HUES64 (cell line): ENCODE measurements around the gene KRT7.

ENCODE experiments used
- H3K27ac ChIP-seq: 2 replicates; pipeline ENCODE4 v1.7.0; 2013; ENCODE audit warnings: low read depth, low read length, inconsistent platforms
- H3K27me3 ChIP-seq: 2 replicates; pipeline ENCODE4 v1.6.1; 2013; ENCODE audit warnings: mild to moderate bottlenecking, low read length; ENCODE audit not compliant: insufficient read depth
- H3K36me3 ChIP-seq: 2 replicates; pipeline ENCODE4 v1.6.1; 2013; ENCODE audit warnings: mild to moderate bottlenecking, low read length; ENCODE audit not compliant: insufficient read depth
- H3K4me1 ChIP-seq: 2 replicates; pipeline ENCODE4 v1.6.1; 2013; ENCODE audit warnings: mild to moderate bottlenecking, low read length, moderate library complexity; ENCODE audit not compliant: insufficient read depth
- H3K4me3 ChIP-seq: 2 replicates; pipeline ENCODE4 v1.5.1; 2013; ENCODE audit warnings: mild to moderate bottlenecking, low read length, moderate library complexity
- H3K9ac ChIP-seq: 2 replicates; pipeline ENCODE4 v1.6.1; 2013; ENCODE audit warnings: mild to moderate bottlenecking, low read depth, low read length
- H3K9me3 ChIP-seq: 2 replicates; pipeline ENCODE4 v1.6.1; 2013; ENCODE audit warnings: low read depth, low read length; ENCODE audit not compliant: insufficient read depth
- WGBS: fragments of 150-250, 120-280 bp; methylation state at CpG from one replicate; pipeline ENCODE4 v1.1.7; 2013; ENCODE audit warnings: missing lambda C conversion rate; 5-methylcytosine and 5-hydroxymethylcytosine counted together

The KRT7 gene

GRCh38 chr12:52207895-52208294 is 25.1 kb upstream of the KRT7 start:
- no peak overlapping the region for H3K4me3 ChIP-seq
- no peaks in the 10 kb centered on the region for H3K9me3 ChIP-seq
- H3K27me3 ChIP-seq, result no peaks in the 10 kb centered on the region
- no peak overlapping the region for H3K27ac ChIP-seq
- H3K36me3 ChIP-seq, result no peaks in the 10 kb centered on the region
- 69% methylated on average over 10 of the region's 10 CpGs for WGBS
- no peaks in the 10 kb centered on the region for H3K4me1 ChIP-seq
- no peak overlapping the region for H3K9ac ChIP-seq

- H3K9me3 ChIP-seq, result no peaks in the 10 kb centered on the region
- H3K27me3 ChIP-seq, result no peaks in the 10 kb centered on the region
- no peaks in the 10 kb centered on the region for H3K36me3 ChIP-seq
- H3K9ac ChIP-seq, result no peak overlapping the region
- 84% methylated on average over 18 of the region's 18 CpGs for WGBS
- no peak overlapping the region for H3K4me3 ChIP-seq
- H3K4me1 ChIP-seq, result no peaks in the 10 kb centered on the region
- no peak overlapping the region for H3K27ac ChIP-seq
Observed at GRCh38 chr12:52208424-52209165, 24.4 kb upstream of the KRT7 start.

GRCh38 chr12:52209321-52209720 is 23.7 kb upstream of the KRT7 start:
- 89% methylated on average over 8 of the region's 8 CpGs for WGBS
- H3K9me3 ChIP-seq, result no peaks in the 10 kb centered on the region
- H3K4me3 ChIP-seq, result no peak overlapping the region
- H3K36me3 ChIP-seq, result no peaks in the 10 kb centered on the region
- H3K27ac ChIP-seq, result no peak overlapping the region
- no peaks in the 10 kb centered on the region for H3K27me3 ChIP-seq
- no peaks in the 10 kb centered on the region for H3K4me1 ChIP-seq
- H3K9ac ChIP-seq, result no peak overlapping the region

- Histone ChIP-seq H3K27me3 (no peaks in the 10 kb centered on the region), H3K4me3 (no peak overlapping the region), H3K9me3 (no peaks in the 10 kb centered on the region), H3K4me1 (no peaks in the 10 kb centered on the region), H3K9ac (no peak overlapping the region), H3K27ac (no peak overlapping the region), H3K36me3 (no peaks in the 10 kb centered on the region)
- 93% methylated on average over 7 of the region's 7 CpGs for WGBS
Observed at GRCh38 chr12:52210186-52210924, 22.7 kb upstream of the KRT7 start.

- H3K27ac ChIP-seq, result no peak overlapping the region
- no peaks in the 10 kb centered on the region for H3K4me1 ChIP-seq
- WGBS, result 77% methylated on average over 8 of the region's 10 CpGs
Observed at GRCh38 chr12:52210925-52211650, 22.0 kb upstream of the KRT7 start.

GRCh38 chr12:52211716-52212585 is 21.1 kb upstream of the KRT7 start:
- Histone ChIP-seq H3K4me1 (no peaks in the 10 kb centered on the region), H3K27ac (no peak overlapping the region)
- WGBS, result 90% methylated on average over 13 of the region's 13 CpGs

More at GRCh38 chr12:52210925-52211650, 22.0 kb upstream of the KRT7 start:
- Histone ChIP-seq H3K36me3 (no peaks in the 10 kb centered on the region), H3K9me3 (no peaks in the 10 kb centered on the region), H3K27me3 (no peaks in the 10 kb centered on the region), H3K9ac (no peak overlapping the region), H3K4me3 (no peak overlapping the region)

GRCh38 chr12:52212701-52213563 is 20.1 kb upstream of the KRT7 start:
- Histone ChIP-seq H3K9me3 (no peaks in the 10 kb centered on the region), H3K27me3 (no peaks in the 10 kb centered on the region), H3K4me1 (no peaks in the 10 kb centered on the region), H3K4me3 (no peak overlapping the region), H3K36me3 (no peaks in the 10 kb centered on the region), H3K9ac (no peak overlapping the region), H3K27ac (no peak overlapping the region)
- WGBS, result 82% methylated on average over 13 of the region's 13 CpGs

More at GRCh38 chr12:52211716-52212585, 21.1 kb upstream of the KRT7 start:
- no peaks in the 10 kb centered on the region for H3K9me3 ChIP-seq
- H3K36me3 ChIP-seq, result no peaks in the 10 kb centered on the region
- no peak overlapping the region for H3K9ac ChIP-seq
- no peaks in the 10 kb centered on the region for H3K27me3 ChIP-seq
- no peak overlapping the region for H3K4me3 ChIP-seq

GRCh38 chr12:52213564-52214420 is 19.3 kb upstream of the KRT7 start:
- H3K9me3 ChIP-seq, result no peaks in the 10 kb centered on the region
- 48% methylated on average over 13 of the region's 13 CpGs for WGBS
- H3K4me1 ChIP-seq, result no peaks in the 10 kb centered on the region
- no peak overlapping the region for H3K9ac ChIP-seq
- H3K4me3 ChIP-seq, result no peak overlapping the region
- H3K27ac ChIP-seq, result no peak overlapping the region
- H3K36me3 ChIP-seq, result no peaks in the 10 kb centered on the region
- no peaks in the 10 kb centered on the region for H3K27me3 ChIP-seq

GRCh38 chr12:52214421-52214802 is 18.6 kb upstream of the KRT7 start:
- Histone ChIP-seq H3K27me3 (no peaks in the 10 kb centered on the region), H3K27ac (no peak overlapping the region), H3K36me3 (no peaks in the 10 kb centered on the region), H3K4me1 (no peaks in the 10 kb centered on the region), H3K9ac (no peak overlapping the region), H3K4me3 (no peak overlapping the region), H3K9me3 (no peaks in the 10 kb centered on the region)
- WGBS, result 90% methylated on average over 3 of the region's 3 CpGs
